Peyer's patch (tissue), 4 donors: Measurements from ENCODE around the gene B4GALT5. TPM values are rescaled to one million over a fixed set of nuclear protein-coding genes. Genes with fewer than 3 reads are reported as not detected.

ENCODE experiments used
- DNase-seq, 3 donors: peaks; one replicate each; pipeline ENCODE4 v3.0.0-alpha.2; 2017 to 2019
- H3K27ac ChIP-seq, 4 donors: fragments of 200-600 bp; sonication (generic); one replicate each; pipeline ENCODE4 v1.5.1; 2016 to 2019
- H3K27me3 ChIP-seq, 2 donors: fragments of 200-600 bp; sonication (generic); one replicate each; pipeline ENCODE4 v1.5.1; 2019
- H3K36me3 ChIP-seq, 3 donors: fragments of 200-600 bp; sonication (generic); one replicate each; pipeline ENCODE4 v1.5.1; 2016 to 2019
- H3K4me1 ChIP-seq, 4 donors: fragments of 200-600 bp; sonication (generic); one replicate each; pipeline ENCODE4 v1.5.1; 2016 to 2019
- H3K4me3 ChIP-seq, 4 donors: fragments of 200-600 bp; sonication (generic); 1 replicate in 3 of 4; 2 replicates in 1 of 4; pipeline ENCODE4 v1.5.1; 2016 to 2019; ENCODE audit warnings: mild to moderate bottlenecking in 1 of 4
- H3K9me3 ChIP-seq, 4 donors: fragments of 200-600 bp; sonication (generic); one replicate each; pipeline ENCODE4 v1.5.1; 2016 to 2019; ENCODE audit warnings: mild to moderate bottlenecking in 1 of 4
- CTCF ChIP-seq, 6 experiments: fragments of 450-650 bp in 4 of 6; fragments of 200-600 bp in 2 of 6; sonication (generic) in 1 of 6; IDR thresholded peaks; one replicate each; pipeline ENCODE4 v1.5.1; 2017 to 2019; ENCODE audit warnings: antibody characterized with exemption in 6 of 6, mild to moderate bottlenecking in 3 of 6, moderate library complexity in 1 of 6
- POLR2A ChIP-seq, 2 donors: fragments of 450-650 bp; IDR thresholded peaks; one replicate each; pipeline ENCODE4 v1.5.1; 2017; ENCODE audit warnings: antibody characterized with exemption in 2 of 2, mild to moderate bottlenecking in 2 of 2, moderate library complexity in 2 of 2
- total RNA-seq, 4 donors: library from RNA; depleted of rRNA; stranded (reverse); fragments of >200 nt; gene quantifications; one replicate each; pipeline ENCODE4 v1.1.0, GENCODE V29; 2016

B4GALT5 gene
- total RNA-seq, 4 donors from 2014 or later = 8.3 to 24.5 (median 19.3) TPM

- H3K9me3 ChIP-seq = no peaks in the 10 kb centered on the region
- H3K27ac ChIP-seq = no peak overlapping the region
- DNase-seq = peak; percentile 63 to 83 (median 81)
- peak overlapping the region in 2 of 4 donors; percentile 4 to 19 for H3K4me3 ChIP-seq
- H3K27me3 ChIP-seq = no peaks in the 10 kb centered on the region
- H3K36me3 ChIP-seq = no peaks in the 10 kb centered on the region
- TF ChIP-seq POLR2A (IDR thresholded peaks at IDR 0.05) = no peak
- peak; percentile 90 to 97 (median 96) for TF ChIP-seq CTCF (IDR thresholded peaks at IDR 0.05)
- H3K4me1 ChIP-seq = peaks cover 0 to 9% (median 2%) of the 10 kb centered on the region in 4 donors
These were observed 104.7 kb downstream of the B4GALT5 start for GRCh38 chr20:49608752-49609670.

GRCh38 chr20:49607568-49607967 lies 106.1 kb downstream of the B4GALT5 start:
- no peaks in the 10 kb centered on the region for H3K36me3 ChIP-seq
- no peaks in the 10 kb centered on the region for H3K27me3 ChIP-seq
- DNase-seq = peak in 1 of 3 donors; percentile 2
- no peak for TF ChIP-seq POLR2A (IDR thresholded peaks at IDR 0.05)
- no peak for TF ChIP-seq CTCF (IDR thresholded peaks at IDR 0.05)
- H3K27ac ChIP-seq = no peak overlapping the region
- H3K9me3 ChIP-seq = no peaks in the 10 kb centered on the region
- H3K4me1 ChIP-seq = peaks cover 0 to 9% (median 2%) of the 10 kb centered on the region in 4 donors
- H3K4me3 ChIP-seq = no peak overlapping the region

GRCh38 chr20:49603209-49603627 lies 110.5 kb downstream of the B4GALT5 start:
- H3K27me3 ChIP-seq = no peaks in the 10 kb centered on the region
- DNase-seq = no peak
- H3K4me1 ChIP-seq = no peaks in the 10 kb centered on the region
- no peaks in the 10 kb centered on the region for H3K36me3 ChIP-seq
- H3K27ac ChIP-seq = no peak overlapping the region
- H3K9me3 ChIP-seq = no peaks in the 10 kb centered on the region
- H3K4me3 ChIP-seq = no peak overlapping the region
- TF ChIP-seq POLR2A (IDR thresholded peaks at IDR 0.05) (no peak), CTCF (IDR thresholded peaks at IDR 0.05) (peak in 2 of 6 experiments; percentile 29 to 35)

GRCh38 chr20:49602345-49603208 lies 111.1 kb downstream of the B4GALT5 start:
- no peaks in the 10 kb centered on the region for H3K9me3 ChIP-seq
- H3K4me1 ChIP-seq = no peaks in the 10 kb centered on the region
- DNase-seq = peak in 1 of 3 donors; percentile 24
- no peak overlapping the region for H3K4me3 ChIP-seq
- H3K27me3 ChIP-seq = no peaks in the 10 kb centered on the region
- H3K27ac ChIP-seq = no peak overlapping the region
- H3K36me3 ChIP-seq = no peaks in the 10 kb centered on the region
- TF ChIP-seq CTCF (IDR thresholded peaks at IDR 0.05) (no peak), POLR2A (IDR thresholded peaks at IDR 0.05) (no peak)

GRCh38 chr20:49601153-49601924 lies 112.3 kb downstream of the B4GALT5 start:
- Histone ChIP-seq H3K27me3 (no peaks in the 10 kb centered on the region), H3K4me3 (no peak overlapping the region), H3K4me1 (no peaks in the 10 kb centered on the region), H3K36me3 (no peaks in the 10 kb centered on the region), H3K27ac (no peak overlapping the region), H3K9me3 (no peaks in the 10 kb centered on the region)
- TF ChIP-seq POLR2A (IDR thresholded peaks at IDR 0.05) (no peak), CTCF (IDR thresholded peaks at IDR 0.05) (no peak)
- peak in 1 of 3 donors; percentile 15 for DNase-seq
